HG03575 (cell line): ENCODE measurements around the gene C16orf95.

Experiments used
- ATAC-seq: cut with Tn5 transposase; IDR thresholded peaks from one replicate; pipeline ENCODE4 v1.9.1; 2021; ENCODE audit not compliant: unreplicated experiment, insufficient number of reproducible peaks, low FRiP score; ENCODE audit errors: extremely low read depth

The C16orf95 gene

GRCh38 chr16:87334651-87335624 lies 17.7 kb upstream of the C16orf95 start:
- ATAC-seq: no peak

DNA sequence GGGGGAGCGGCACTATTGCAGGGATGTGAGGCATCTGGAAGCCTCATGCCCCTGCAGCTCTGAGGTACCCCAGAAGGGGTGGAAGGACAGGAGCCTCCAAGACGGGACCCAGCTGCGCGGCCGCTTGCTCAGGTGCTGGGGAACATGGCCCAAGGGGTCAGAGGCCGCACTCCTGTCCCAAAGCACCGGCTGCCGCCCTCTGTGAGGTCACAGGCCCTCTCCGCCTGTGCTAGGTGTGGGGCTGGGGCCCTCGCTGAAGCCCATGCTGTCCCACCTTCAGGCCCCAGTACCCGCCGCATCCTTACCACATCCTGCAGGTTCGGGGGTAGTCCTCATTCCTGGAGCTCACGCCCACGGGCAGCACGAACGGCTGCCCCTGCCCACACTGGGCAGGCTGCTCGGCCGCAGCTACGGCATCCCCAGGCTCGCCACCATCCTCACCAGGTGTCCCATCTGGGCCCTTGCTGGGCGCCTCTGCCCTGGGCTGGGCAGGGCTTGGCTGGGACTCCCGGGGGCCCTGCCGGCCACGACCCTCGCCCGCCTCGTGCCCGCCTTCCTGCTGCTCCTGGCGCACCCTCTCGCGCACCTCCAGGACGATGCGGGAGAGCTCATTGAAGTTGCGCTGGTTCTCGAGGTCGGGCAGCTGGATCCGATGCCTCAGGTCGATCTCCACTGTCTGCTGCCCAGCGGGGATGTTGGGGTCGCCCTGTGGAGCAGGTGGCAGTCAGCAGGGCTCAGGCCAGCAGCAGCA lies 16.6 kb upstream of the C16orf95 start:
- ATAC-seq: no peak

- no peak for ATAC-seq
These were observed 15.9 kb upstream of the C16orf95 start for GRCh38 chr16:87333101-87333500.

GRCh38 chr16:87332150-87332549 lies 15.0 kb upstream of the C16orf95 start:
- ATAC-seq: no peak

- ATAC-seq: no peak
These were observed 14.1 kb upstream of the C16orf95 start for GRCh38 chr16:87331241-87331801.

DNA sequence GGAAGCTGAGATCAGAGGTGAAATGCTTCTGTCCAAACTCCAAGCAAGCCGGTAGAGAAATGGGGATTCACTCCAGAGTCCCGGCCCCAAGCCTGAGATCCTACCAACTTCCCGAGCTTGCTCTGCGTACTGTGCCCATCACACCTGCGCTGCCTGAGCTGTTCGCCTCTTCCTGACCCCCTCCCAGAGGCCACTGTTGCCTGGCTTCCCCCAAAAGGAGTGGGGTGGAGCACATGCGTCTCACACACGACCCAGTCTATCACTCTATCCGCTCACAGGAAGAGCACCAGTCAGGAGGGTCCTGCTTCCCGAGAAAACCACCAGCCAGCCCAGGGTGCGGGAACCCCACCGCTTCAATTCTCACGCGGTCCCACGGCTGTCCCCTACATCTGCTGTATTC lies 13.5 kb upstream of the C16orf95 start:
- ATAC-seq: no peak

DNA sequence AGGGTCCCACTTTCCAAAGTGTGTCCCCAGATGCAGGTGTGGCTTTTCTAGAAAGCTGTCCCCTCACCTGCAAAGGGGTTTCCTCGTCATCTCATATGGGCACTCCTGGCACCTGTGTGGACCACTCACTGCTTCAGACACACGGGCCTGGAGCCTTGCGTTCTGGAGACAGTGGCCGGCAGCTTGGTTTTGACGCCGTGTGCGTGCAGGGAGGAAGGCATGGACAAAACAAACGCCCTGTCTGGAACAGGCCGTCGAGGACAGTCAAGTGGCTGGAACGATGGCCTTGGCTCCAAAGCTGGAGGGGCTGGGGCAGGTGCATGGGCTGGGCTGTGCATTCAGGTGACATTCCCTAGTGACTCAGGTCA lies 13.0 kb upstream of the C16orf95 start:
- ATAC-seq: no peak

DNA sequence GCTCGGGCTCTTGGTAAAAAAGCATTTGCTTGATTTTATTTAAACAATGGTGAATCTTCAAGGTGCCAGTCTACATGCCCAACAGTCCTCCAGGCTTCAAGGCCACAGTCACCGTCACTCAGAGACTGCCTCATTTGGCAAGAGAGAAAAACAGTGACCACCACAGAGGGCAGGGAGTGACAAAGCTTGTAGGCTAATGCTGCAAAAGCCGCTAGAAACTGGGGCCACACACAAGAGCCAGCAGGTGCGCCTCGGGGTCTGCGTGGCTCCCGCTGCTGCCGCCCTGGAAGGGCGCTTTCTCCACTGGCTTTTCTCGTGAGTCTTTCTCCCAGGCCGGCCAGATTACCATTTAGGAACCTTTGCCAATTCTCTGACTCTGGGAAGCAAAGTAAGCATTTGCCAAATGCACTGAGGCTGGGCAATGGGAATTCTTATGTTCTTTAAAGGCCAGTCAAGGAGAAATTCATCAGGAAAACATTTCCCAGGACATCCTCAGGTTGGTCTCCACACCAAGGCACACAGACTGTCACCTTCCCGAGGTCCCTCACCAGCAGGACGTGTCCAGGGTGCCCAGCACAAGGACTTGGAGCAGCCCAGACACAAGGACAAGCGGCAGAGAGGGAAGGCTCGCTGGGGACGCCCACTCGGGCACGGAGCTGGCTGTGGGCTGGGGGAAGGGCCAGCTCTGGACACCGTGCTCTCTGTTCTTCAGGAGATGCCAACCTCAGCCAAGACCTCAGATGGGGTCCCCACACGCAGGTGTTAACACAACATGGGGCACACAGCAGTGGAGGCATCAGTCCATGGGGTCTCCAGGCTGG lies 12.5 kb upstream of the C16orf95 start:
- ATAC-seq: no peak

- ATAC-seq: no peak
These were observed 11.7 kb upstream of the C16orf95 start for GRCh38 chr16:87328846-87329245.

GRCh38 chr16:87327798-87328495 lies 10.8 kb upstream of the C16orf95 start:
- no peak for ATAC-seq

DNA sequence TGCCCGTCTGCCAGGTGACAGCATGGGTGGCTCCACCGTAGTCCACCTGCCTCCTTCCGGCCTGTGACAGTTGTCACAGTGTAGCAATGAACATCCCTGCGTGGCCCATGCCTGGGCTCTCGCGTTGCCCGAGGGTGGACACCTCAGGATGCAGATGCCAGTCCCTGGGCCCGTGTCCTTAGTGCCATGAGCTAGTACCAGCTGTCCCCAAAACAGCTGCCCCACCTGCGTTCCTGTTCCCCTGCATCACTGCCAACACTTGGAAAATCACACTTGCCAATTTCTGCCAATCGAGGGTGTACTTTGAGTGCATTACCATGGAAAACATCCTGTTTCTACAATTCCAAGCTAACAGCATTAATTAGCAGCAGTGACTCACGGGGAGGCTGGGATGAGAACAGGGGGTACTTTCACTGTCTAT lies 9.0 kb upstream of the C16orf95 start:
- ATAC-seq: no peak

GRCh38 chr16:87325423-87325858 lies 8.2 kb upstream of the C16orf95 start:
- ATAC-seq: no peak

DNA sequence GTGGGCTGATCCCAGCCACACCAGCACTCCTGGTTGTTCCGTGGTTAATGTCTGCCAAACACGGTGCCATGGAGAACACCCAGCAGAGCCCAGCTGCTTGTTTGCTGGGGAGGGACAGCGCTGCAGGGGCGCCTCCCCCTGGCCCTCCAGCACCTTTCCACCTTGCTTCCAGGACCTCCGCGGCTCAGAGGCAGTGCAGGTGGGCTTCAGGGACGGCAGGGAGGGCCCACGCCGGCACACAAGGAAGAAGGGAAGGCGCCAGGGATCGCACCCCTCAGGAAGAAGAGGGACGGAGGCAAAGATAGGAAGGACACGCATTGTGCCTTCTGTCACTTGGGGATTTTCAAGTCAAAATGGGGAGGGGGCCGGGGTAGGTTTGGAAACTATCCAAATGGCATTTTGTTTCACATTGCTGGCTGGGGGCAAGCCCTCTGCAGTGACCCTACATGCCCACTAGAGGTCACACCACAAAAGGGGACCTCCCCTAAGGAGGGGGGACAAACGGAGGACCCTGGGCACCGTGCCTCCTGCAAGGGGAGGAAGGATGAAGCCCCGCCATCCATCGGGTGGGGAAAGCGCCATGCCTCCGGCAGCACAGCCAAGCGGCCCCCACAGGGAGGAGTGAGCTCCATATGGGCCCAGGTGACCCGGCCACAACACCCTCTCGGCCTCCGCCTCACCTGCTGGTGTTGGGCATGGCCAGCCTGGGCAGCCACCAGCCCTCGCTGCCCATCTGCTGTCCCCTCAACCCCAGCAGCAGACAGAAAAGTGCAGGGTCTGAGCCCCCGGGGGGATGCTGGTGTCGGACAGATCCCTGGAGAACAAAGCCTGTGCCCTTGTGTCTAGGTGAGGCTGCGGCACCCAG lies 7.5 kb upstream of the C16orf95 start:
- no peak for ATAC-seq

DNA sequence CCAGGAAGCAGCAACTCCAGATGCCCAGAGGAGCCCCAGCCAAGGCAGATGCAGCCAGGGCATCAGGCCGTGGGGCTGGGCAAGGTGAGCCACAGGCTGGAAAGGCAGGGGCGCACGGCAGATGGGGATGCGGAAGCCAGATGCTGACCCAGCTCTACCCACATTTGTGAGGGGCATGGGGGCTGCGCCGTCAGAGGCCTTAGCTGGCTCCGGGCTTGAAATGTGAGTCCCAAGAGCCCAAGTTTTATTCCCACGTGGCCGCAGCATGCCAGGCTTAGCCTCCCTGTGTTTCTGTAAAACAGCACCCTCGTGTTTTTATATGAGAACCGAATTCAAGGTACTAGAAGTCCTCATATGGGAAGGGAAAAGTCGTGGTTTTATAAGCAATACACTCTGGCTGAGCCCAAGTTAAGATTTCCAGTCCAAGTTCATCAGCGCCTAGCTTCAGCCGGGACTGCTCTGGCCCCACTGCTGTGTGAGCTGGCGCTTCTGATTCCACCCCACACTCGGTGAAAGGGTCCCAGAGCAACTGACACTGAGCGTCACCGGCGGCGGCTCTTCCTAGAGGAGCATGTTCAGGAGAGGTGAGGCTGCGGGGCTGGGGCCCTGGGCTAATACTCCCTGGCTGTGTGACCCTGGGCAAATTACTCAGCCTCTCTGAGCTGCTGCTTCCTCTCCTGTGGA lies 6.7 kb upstream of the C16orf95 start:
- ATAC-seq: no peak

DNA sequence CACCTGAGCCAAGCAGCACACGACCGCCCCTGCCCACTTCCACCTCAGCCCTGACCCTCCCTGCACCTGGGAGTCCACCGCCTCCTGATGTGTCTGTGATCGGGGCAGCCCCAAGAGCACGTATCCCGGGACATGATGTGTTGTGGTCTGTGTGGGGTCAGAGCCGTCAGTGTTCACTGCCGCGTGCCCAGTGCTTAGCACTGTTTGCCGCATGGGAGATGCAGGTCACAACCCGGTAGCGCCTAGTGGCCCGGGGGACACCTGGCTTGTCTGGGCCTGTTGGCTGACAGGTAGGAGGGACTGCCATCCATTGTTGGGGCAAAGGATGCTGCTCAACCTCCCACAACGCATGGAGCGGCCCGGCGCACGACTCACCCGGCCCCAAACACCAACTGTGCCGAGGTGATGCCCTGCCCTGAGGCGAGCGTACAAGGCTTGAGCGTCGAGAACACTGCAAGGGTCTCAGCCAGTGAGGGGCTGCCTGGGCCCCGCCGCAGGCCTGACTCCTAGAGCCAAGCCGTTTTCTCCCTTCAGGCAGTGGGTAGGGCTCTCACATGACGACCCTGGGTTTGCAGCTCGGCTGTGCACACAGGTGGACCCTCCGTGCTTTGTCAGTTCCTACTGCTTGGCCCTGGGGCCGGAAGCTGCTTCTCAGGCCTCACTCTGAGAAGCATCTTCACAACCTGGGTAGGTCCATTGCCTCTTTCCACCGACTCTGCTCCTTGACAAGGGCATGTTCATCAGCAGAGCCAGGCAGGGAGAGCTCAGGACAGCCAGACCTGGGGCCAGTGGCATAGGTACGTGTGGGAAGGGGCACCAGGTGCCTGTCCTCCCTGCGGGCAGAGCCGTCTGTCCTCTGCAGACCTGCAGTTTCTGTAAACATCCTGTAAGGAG lies 5.9 kb upstream of the C16orf95 start:
- no peak for ATAC-seq

GRCh38 chr16:87322360-87322759 lies 5.2 kb upstream of the C16orf95 start:
- ATAC-seq: no peak
